GM18858 (cell line): ENCODE measurements around the gene CDH26.
"Not testable (repeated sequence)": the region's sequence is repeated elsewhere in the genome, so short reads cannot be mapped to it uniquely, and the experiment has no call there.

Source experiments
- ATAC-seq: cut with Tn5 transposase; IDR thresholded peaks from one replicate; pipeline ENCODE4 v1.9.1; 2021; ENCODE audit not compliant: unreplicated experiment

The CDH26 gene

GRCh38 chr20:60040471-60041162 is 82.4 kb downstream of the CDH26 start:
- no peak for ATAC-seq

- not testable (repeated sequence) for ATAC-seq
Measured at GRCh38 chr20:60041436-60042165, 83.4 kb downstream of the CDH26 start.

GRCh38 chr20:60043435-60043834 is 85.2 kb downstream of the CDH26 start:
- no peak for ATAC-seq

- no peak for ATAC-seq
Measured at GRCh38 chr20:60046011-60046413, 87.8 kb downstream of the CDH26 start.

- no peak for ATAC-seq
Measured at GRCh38 chr20:60046436-60046835, 88.2 kb downstream of the CDH26 start.

- ATAC-seq: no peak
Measured at GRCh38 chr20:60046860-60047259, 88.6 kb downstream of the CDH26 start.

GRCh38 chr20:60048634-60049521 is 90.7 kb downstream of the CDH26 start:
- no peak for ATAC-seq

GRCh38 chr20:60049601-60050000 is 91.4 kb downstream of the CDH26 start:
- ATAC-seq: no peak

- ATAC-seq: no peak
Measured at GRCh38 chr20:60050193-60050947, 92.1 kb downstream of the CDH26 start.

GRCh38 chr20:60051911-60052310 is 93.7 kb downstream of the CDH26 start:
- no peak for ATAC-seq

- no peak for ATAC-seq
Measured at GRCh38 chr20:60052322-60052721, 94.1 kb downstream of the CDH26 start.

- no peak for ATAC-seq
Measured at GRCh38 chr20:60053125-60053817, 95.0 kb downstream of the CDH26 start.

GRCh38 chr20:60053818-60054190 is 95.6 kb downstream of the CDH26 start:
- ATAC-seq: no peak

GRCh38 chr20:60054716-60055634 is 96.8 kb downstream of the CDH26 start:
- no peak for ATAC-seq

- no peak for ATAC-seq
Measured at GRCh38 chr20:60055740-60056139, 97.5 kb downstream of the CDH26 start.

- ATAC-seq: no peak
Measured at GRCh38 chr20:60056407-60057122, 98.3 kb downstream of the CDH26 start.

- peak; percentile 43 for ATAC-seq
Measured at GRCh38 chr20:60057123-60057865, 99.1 kb downstream of the CDH26 start.
